HT1080 (cell line): ENCODE results near the gene SLC35A3. TPM values are rescaled to one million over a fixed set of nuclear protein-coding genes. Genes with fewer than 3 reads are reported as not detected.
"Not testable (repeated sequence)": the region's sequence is repeated elsewhere in the genome, so short reads cannot be mapped to it uniquely, and the experiment has no call there.

ENCODE experiments used
- DNase-seq: peaks from one replicate; pipeline ENCODE4 v3.0.0-alpha.2; 2015; ENCODE audit warnings: low read depth
- polyA plus RNA-seq, 2 experiments: library from polyadenylated mRNA; depleted of rRNA; stranded (reverse); fragments of >200 nt; gene quantifications; 2 replicates each; pipeline ENCODE4 v1.2.3, GENCODE V29; 2015
- total RNA-seq: library from RNA; depleted of rRNA; stranded (reverse); fragments of >200 nt; shearing (Covaris generic); gene quantifications from 2 replicates; pipeline ENCODE4 v1.2.3, GENCODE V29; 2014; rRNA removed

Gene SLC35A3
- total RNA-seq: 27.6 and 31.0 TPM in 2 replicates
- 15.7 and 19.8 TPM in 2 replicates for polyA plus RNA-seq (2015; cell fraction: cytosol; rRNA removed)
- polyA plus RNA-seq (2015; cell fraction: nucleus; rRNA removed): 18.9 and 22.4 TPM in 2 replicates

- peak; percentile 68 for DNase-seq
These were observed at the start of gene SLC35A3 for GRCh38 chr1:99969729-99970621. Gene SLC35A3, plus strand, starts transcription at chr1:99969996. Its CDS starts 23,559 bp downstream, at chr1:99993555.

- no peak for DNase-seq
These were observed 35.0 kb upstream of the SLC35A3 start for GRCh38 chr1:99934801-99935200.

GRCh38 chr1:99935534-99935933, 34.3 kb upstream of the SLC35A3 start:
- DNase-seq: no peak

- no peak for DNase-seq
These were observed 33.7 kb upstream of the SLC35A3 start for GRCh38 chr1:99936071-99936470.

- no peak for DNase-seq
These were observed 27.1 kb upstream of the SLC35A3 start for GRCh38 chr1:99942723-99943122.

GRCh38 chr1:99943223-99943794, 26.5 kb upstream of the SLC35A3 start:
- peak; percentile 2 for DNase-seq

- DNase-seq: no peak
These were observed 25.6 kb upstream of the SLC35A3 start for GRCh38 chr1:99944192-99944591.

GRCh38 chr1:99945174-99945573, 24.6 kb upstream of the SLC35A3 start:
- DNase-seq: no peak

GRCh38 chr1:99950486-99950885, 19.3 kb upstream of the SLC35A3 start:
- no peak for DNase-seq

- no peak for DNase-seq
These were observed 17.3 kb upstream of the SLC35A3 start for GRCh38 chr1:99952522-99952921.

- no peak for DNase-seq
These were observed 14.4 kb upstream of the SLC35A3 start for GRCh38 chr1:99955375-99955774.

- DNase-seq: no peak
These were observed 13.0 kb upstream of the SLC35A3 start for GRCh38 chr1:99956755-99957154.

GRCh38 chr1:99957818-99958217, 12.0 kb upstream of the SLC35A3 start:
- DNase-seq: no peak

- not testable (repeated sequence) for DNase-seq
These were observed 10.5 kb upstream of the SLC35A3 start for GRCh38 chr1:99959189-99959705.

- not testable (repeated sequence) for DNase-seq
These were observed 9.5 kb upstream of the SLC35A3 start for GRCh38 chr1:99960260-99960659.

GRCh38 chr1:99963041-99963795, 6.6 kb upstream of the SLC35A3 start:
- peak; percentile 78 for DNase-seq

GRCh38 chr1:99964806-99965205, 5.0 kb upstream of the SLC35A3 start:
- no peak for DNase-seq

- DNase-seq: no peak
These were observed 4.0 kb upstream of the SLC35A3 start for GRCh38 chr1:99965646-99966375.

GRCh38 chr1:99968214-99968613, 1.6 kb upstream of the SLC35A3 start:
- no peak for DNase-seq

GRCh38 chr1:99969260-99969728, 502 bp upstream of the SLC35A3 start:
- no peak for DNase-seq
